ENCODE measurements around the gene MATCAP1. TPM values are rescaled to one million over a fixed set of nuclear protein-coding genes. Genes with fewer than 3 reads are reported as not detected.

MATCAP1 gene
- polyA plus RNA-seq, 3 donors = 22.7 to 28.4 (median 27.3) TPM

DNA sequence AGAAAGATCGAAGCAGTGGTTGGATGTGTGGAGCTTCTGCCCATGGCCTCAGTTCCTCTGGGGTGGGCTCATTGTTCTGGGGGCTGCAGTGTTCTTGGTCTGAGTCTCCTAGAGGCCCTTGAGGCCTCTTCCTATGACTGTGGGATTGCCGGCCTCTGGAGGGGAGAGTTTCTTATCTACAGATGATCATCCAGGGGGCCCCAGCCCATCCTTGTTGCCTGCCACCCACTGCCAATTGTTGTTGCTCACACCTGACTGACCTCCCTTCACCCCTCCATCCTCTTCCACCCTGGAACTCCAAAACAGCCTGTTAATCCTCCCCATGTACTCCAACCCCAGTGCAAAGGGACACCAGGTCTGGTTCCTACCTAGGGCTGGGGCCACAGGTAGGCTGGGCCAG lies 38.8 kb downstream of the MATCAP1 start:
- DNase-seq (ENCODE audit: low read depth in 3 of 3, low spot score in 2 of 3) = no peak

DNA sequence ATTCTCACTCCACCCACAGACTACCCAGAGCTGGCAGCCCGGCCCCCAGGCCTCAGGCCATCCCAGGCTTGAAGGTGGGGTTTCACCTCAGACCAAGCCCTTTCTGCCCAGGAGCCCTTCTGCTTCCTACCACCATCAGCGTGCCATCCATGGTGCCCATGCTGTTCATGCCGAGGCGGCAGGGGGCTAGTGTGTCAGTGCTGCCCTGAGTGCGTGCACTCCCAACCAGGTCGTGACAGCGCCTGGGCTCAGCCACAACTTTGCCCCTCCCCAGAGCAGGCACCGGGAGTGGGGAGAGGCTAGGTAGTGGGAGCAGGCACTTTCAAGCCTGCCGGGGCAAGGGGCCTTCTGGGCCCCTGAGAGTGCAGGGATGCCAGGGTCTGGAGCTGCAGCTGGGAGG lies 41.4 kb downstream of the MATCAP1 start:
- no peak for DNase-seq (ENCODE audit: low read depth in 3 of 3, low spot score in 2 of 3)

DNA sequence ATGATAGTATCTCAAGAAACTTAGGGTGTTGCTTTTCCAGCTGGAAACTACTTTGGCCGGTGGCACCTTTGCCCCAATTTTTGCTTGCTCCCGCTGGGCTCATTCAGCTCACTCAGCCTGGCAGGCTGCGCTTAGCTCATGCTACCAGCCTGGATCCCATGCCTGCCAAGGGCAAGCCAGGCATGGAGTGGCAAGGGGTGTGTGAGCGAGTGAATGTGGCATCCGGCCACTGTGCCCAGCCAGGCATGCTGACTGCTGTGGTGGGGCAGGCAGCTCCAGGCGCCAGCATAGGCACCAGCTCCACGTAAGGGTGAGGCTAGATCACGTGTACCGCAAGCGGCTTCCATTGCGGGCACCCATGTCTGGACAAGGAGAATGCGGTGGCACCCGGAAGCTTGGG lies 42.4 kb downstream of the MATCAP1 start:
- DNase-seq (ENCODE audit: low read depth in 3 of 3, low spot score in 2 of 3) = no peak

DNA sequence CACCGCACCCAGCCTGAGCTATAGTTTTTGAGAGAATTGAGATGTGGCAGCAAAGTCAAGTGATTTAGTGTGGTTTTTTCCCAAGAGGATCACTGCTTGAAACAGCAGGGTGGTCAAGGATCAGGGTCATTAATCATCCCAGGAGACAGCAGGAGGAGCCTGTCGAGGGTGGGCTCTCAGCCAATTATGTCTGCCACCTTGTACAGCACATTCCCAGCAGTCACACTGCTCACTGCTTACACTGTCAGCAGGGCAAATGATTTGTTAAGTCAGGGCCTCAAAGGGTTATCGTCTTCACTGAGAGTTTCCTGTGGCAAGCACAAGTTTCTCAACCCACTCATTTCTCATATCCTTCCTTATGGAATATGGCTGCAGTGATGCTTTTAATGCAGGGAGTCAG lies 46.2 kb downstream of the MATCAP1 start:
- no peak for DNase-seq (ENCODE audit: low read depth in 3 of 3, low spot score in 2 of 3)

DNA sequence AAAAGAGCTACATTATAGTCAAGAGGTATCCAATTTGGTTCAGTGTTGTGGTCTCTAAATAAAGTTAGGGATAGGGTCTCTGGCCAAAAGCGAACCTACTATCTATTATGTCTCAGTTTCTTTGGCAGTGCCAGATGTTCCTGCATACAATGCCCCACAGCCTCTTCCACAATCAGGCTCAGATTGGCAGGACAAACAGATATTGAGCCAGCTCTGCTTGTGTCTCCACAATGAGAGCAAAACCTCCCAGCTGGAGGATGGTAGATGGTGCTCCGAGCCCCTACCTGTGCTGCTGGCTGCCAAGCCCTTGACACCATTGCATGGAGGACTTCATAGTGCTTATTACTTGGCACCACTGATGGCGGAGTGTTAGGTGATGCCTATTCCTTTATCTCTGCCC lies 54.3 kb downstream of the MATCAP1 start:
- DNase-seq (ENCODE audit: low read depth in 3 of 3, low spot score in 2 of 3) = no peak

DNA sequence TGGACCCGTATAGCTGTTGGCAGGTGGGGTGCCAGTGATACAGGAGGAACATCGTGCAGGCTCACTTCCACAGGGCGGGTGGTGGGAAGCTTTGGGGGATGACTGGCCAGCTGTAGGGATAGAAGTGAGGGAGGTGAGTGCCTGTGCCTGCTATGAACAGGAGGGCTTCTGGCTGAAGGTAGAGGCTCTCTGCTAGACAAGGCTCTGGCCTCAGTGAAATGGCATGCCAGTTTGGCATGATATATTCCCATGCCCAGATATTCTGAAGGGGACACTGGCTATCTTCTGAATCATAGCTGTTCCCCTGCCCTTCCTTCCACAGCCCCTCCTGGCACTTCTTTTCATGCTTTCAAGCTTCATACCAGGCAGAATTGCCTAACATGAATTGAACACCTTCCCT lies 54.9 kb downstream of the MATCAP1 start:
- no peak for DNase-seq (ENCODE audit: low read depth in 3 of 3, low spot score in 2 of 3)

DNA sequence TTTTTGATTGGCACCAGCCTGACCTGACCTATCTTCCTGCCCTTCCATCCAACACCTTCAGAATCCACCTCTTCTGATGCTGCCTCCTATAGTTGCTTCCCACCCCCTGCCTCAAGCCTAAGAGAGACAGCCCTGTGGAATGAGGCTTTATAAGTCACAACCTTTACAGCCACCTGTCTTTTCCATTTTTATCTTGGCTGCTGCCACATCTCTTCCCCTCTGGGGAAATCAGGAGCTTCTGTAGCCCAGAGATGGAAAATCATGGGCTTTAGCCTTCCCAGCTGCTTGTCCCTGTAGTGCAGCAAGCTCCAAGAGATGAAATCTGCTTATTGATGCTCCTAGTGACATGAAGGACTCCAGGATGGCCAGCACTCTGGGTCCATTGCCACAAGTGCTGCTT lies 55.3 kb downstream of the MATCAP1 start:
- DNase-seq (ENCODE audit: low read depth in 3 of 3, low spot score in 2 of 3) = no peak

Other genes with a start within 250 kb of the MATCAP1 start
- 10 to 100 TPM; 76.4 to 98.5 (median 95.7) TPM for gene CIAO2B, start 249.6 kb downstream of the MATCAP1 start, polyA plus RNA-seq (ENCODE audit: insufficient read length in 3 of 3)
- gene CES2, start 248.4 kb downstream of the MATCAP1 start, polyA plus RNA-seq (ENCODE audit: insufficient read length in 3 of 3) = 10 to 100 TPM; 39.6 to 45.2 (median 39.7) TPM
- gene CES3, start 222.7 kb downstream of the MATCAP1 start, polyA plus RNA-seq (ENCODE audit: insufficient read length in 3 of 3) = 1 to 10 TPM; 1.3 to 3.1 (median 1.8) TPM
- gene CES4A, start 195.4 kb downstream of the MATCAP1 start, polyA plus RNA-seq (ENCODE audit: insufficient read length in 3 of 3) = 1 to 10 TPM; 6.1 to 6.8 (median 6.7) TPM
- 10 to 100 TPM; 64.9 to 70.8 (median 66.6) TPM for gene CBFB, start 154.8 kb downstream of the MATCAP1 start, polyA plus RNA-seq (ENCODE audit: insufficient read length in 3 of 3)
- gene PHAF1, start 74.0 kb downstream of the MATCAP1 start, polyA plus RNA-seq (ENCODE audit: insufficient read length in 3 of 3) = 10 to 100 TPM; 22.9 to 26.7 (median 23.1) TPM
- gene B3GNT9, start 33.0 kb downstream of the MATCAP1 start, polyA plus RNA-seq (ENCODE audit: insufficient read length in 3 of 3) = 1 to 10 TPM; 9.0 to 9.8 (median 9.1) TPM
- 1 to 10 TPM; 3.5 to 4.3 (median 3.8) TPM for gene TRADD, start 24.1 kb downstream of the MATCAP1 start, polyA plus RNA-seq (ENCODE audit: insufficient read length in 3 of 3)
- under 1 TPM; 0.96 to 1.00 (median 0.96) TPM for gene FBXL8, start 24.0 kb downstream of the MATCAP1 start, polyA plus RNA-seq (ENCODE audit: insufficient read length in 3 of 3)
- 1 to 10 TPM; 1.1 to 1.3 (median 1.2) TPM for gene HSF4, start 19.2 kb downstream of the MATCAP1 start, polyA plus RNA-seq (ENCODE audit: insufficient read length in 3 of 3)
- 1 to 10 TPM; 3.9 to 4.3 (median 4.2) TPM for gene NOL3, start 13.4 kb downstream of the MATCAP1 start, polyA plus RNA-seq (ENCODE audit: insufficient read length in 3 of 3)
- gene EXOC3L1, start 6.2 kb upstream of the MATCAP1 start, polyA plus RNA-seq (ENCODE audit: insufficient read length in 3 of 3) = 1 to 10 TPM; 4.2 to 5.6 (median 4.3) TPM
- gene E2F4, start 8.2 kb upstream of the MATCAP1 start, polyA plus RNA-seq (ENCODE audit: insufficient read length in 3 of 3) = 10 to 100 TPM; 51.1 to 55.7 (median 53.0) TPM
- gene ELMO3, start 15.2 kb upstream of the MATCAP1 start, polyA plus RNA-seq (ENCODE audit: insufficient read length in 3 of 3) = 1 to 10 TPM; 4.3 to 5.5 (median 4.9) TPM
- 10 to 100 TPM; 38.1 to 43.2 (median 43.0) TPM for gene TMEM208, start 43.2 kb upstream of the MATCAP1 start, polyA plus RNA-seq (ENCODE audit: insufficient read length in 3 of 3)
- gene FHOD1, start 63.5 kb upstream of the MATCAP1 start, polyA plus RNA-seq (ENCODE audit: insufficient read length in 3 of 3) = 10 to 100 TPM; 32.9 to 38.9 (median 33.0) TPM
- 1 to 10 TPM; 2.4 to 3.6 (median 2.9) TPM for gene SLC9A5, start 65.0 kb upstream of the MATCAP1 start, polyA plus RNA-seq (ENCODE audit: insufficient read length in 3 of 3)
- gene PLEKHG4, start 95.6 kb upstream of the MATCAP1 start, polyA plus RNA-seq (ENCODE audit: insufficient read length in 3 of 3) = 10 to 100 TPM; 13.4 to 14.3 (median 13.8) TPM
- gene KCTD19, start 142.8 kb upstream of the MATCAP1 start, polyA plus RNA-seq (ENCODE audit: insufficient read length in 3 of 3) = 1 to 10 TPM in 2 of 3 donors, under 1 TPM in 1; 0.44 to 1.2 (median 1.0) TPM
- gene LRRC36, start 142.9 kb upstream of the MATCAP1 start, polyA plus RNA-seq (ENCODE audit: insufficient read length in 3 of 3) = 1 to 10 TPM; 3.2 to 4.6 (median 3.7) TPM
- 10 to 100 TPM; 54.6 to 62.9 (median 58.7) TPM for gene TPPP3, start 209.5 kb upstream of the MATCAP1 start, polyA plus RNA-seq (ENCODE audit: insufficient read length in 3 of 3)
- 1 to 10 TPM; 9.1 to 9.9 (median 9.7) TPM for gene ZDHHC1, start 232.5 kb upstream of the MATCAP1 start, polyA plus RNA-seq (ENCODE audit: insufficient read length in 3 of 3)
- 10 to 100 TPM; 44.4 to 54.9 (median 45.6) TPM for gene HSD11B2, start 247.2 kb upstream of the MATCAP1 start, polyA plus RNA-seq (ENCODE audit: insufficient read length in 3 of 3)

Data from right renal cortex interstitium (tissue), 3 donors.